ENCODE results near the gene ASTN2.

ASTN2 gene

GRCh38 chr9:117008876-117009275 lies 406.0 kb downstream of the ASTN2 start:
- DNase-seq: no peak

GRCh38 chr9:117008461-117008860 lies 406.4 kb downstream of the ASTN2 start:
- DNase-seq: no peak

- DNase-seq: no peak
Measured at GRCh38 chr9:117002686-117003085, 412.2 kb downstream of the ASTN2 start.

GRCh38 chr9:117000834-117001233 lies 414.0 kb downstream of the ASTN2 start:
- no peak for DNase-seq

- DNase-seq: no peak
Measured at GRCh38 chr9:117000196-117000723, 414.6 kb downstream of the ASTN2 start.

GRCh38 chr9:116998305-116998704 lies 416.6 kb downstream of the ASTN2 start:
- peak; percentile 43 for DNase-seq

GRCh38 chr9:116992865-116993264 lies 422.0 kb downstream of the ASTN2 start:
- DNase-seq: no peak

- DNase-seq: no peak
Measured at GRCh38 chr9:116991051-116991450, 423.8 kb downstream of the ASTN2 start.

- DNase-seq: no peak
Measured at GRCh38 chr9:116990592-116990991, 424.3 kb downstream of the ASTN2 start.

GRCh38 chr9:116987721-116988485 lies 427.0 kb downstream of the ASTN2 start:
- peak; percentile 29 for DNase-seq

- no peak for DNase-seq
Measured at GRCh38 chr9:116986015-116986414, 428.8 kb downstream of the ASTN2 start.

GRCh38 chr9:116985596-116985995 lies 429.3 kb downstream of the ASTN2 start:
- DNase-seq: no peak

GRCh38 chr9:116984111-116984510 lies 430.7 kb downstream of the ASTN2 start:
- DNase-seq: no peak

- DNase-seq: no peak
Measured at GRCh38 chr9:116980582-116981120, 434.2 kb downstream of the ASTN2 start.

- peak; percentile 16 for DNase-seq
Measured at GRCh38 chr9:116979456-116979855, 435.4 kb downstream of the ASTN2 start.

GRCh38 chr9:116978155-116978554 lies 436.7 kb downstream of the ASTN2 start:
- peak; percentile 65 for DNase-seq

- DNase-seq: no peak
Measured at GRCh38 chr9:116975126-116975525, 439.7 kb downstream of the ASTN2 start.

- DNase-seq: no peak
Measured at GRCh38 chr9:116966199-116966598, 448.7 kb downstream of the ASTN2 start.

- DNase-seq: no peak
Measured at GRCh38 chr9:116964258-116964657, 450.6 kb downstream of the ASTN2 start.

GRCh38 chr9:116959809-116960208 lies 455.0 kb downstream of the ASTN2 start:
- DNase-seq: peak; percentile 20

GRCh38 chr9:116958881-116959280 lies 456.0 kb downstream of the ASTN2 start:
- DNase-seq: no peak

GRCh38 chr9:116954731-116955130 lies 460.1 kb downstream of the ASTN2 start:
- DNase-seq: no peak

GRCh38 chr9:116953271-116953670 lies 461.6 kb downstream of the ASTN2 start:
- no peak for DNase-seq

GRCh38 chr9:116952436-116952810 lies 462.4 kb downstream of the ASTN2 start:
- no peak for DNase-seq

Data from fibroblast of skin of back (primary cell).